Measurements from ENCODE around the gene SLC22A17. TPM values are rescaled to one million over a fixed set of nuclear protein-coding genes. Genes with fewer than 3 reads are reported as not detected.

SLC22A17 gene
- polyA plus RNA-seq, 1 donor from 2014 or later, result 182 TPM

DNA sequence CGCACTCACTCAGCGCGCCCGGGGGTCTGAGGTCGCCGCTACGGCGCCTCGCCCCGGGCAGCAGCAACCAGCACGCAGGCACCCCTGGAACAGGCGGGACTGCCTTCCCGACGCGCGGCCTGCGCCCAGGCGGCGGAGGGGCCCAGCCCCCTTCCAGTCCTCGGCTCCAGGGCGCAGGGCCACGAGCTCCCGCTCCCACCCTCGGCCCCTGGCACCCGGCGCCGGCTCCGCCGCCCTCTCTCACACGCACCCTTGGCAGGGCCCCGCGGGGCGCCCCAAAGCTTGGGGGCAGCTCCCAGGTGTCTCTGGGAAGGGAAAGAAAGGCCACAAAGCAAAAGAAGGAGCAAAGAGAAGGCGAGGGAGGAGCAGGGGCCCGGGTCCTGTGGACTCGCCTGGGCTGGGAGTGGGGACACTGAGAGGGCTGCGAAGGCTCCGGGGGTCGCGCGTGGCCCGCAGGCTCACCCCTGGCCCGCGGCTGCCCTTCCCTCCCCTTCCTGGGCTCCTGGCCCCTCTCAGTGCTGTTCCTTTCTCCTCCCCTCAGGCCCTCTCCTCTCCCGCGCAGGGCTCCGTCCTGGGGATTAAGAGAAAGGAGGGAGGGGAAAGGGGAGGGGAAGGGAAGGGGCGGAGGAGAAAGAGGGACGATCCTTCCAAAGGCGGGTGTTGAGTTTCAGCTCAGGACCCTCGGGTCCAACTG, 13.2 kb upstream of the SLC22A17 start:
- H4K20me1 ChIP-seq (ENCODE audit: insufficient read depth), result no peaks in the 10 kb centered on the region
- peak overlapping the region; percentile 21 for H3K4me3 ChIP-seq (ENCODE audit: low read length)
- TF ChIP-seq SMC3 (conservative IDR thresholded peaks at IDR 0.05; ENCODE audit: poor library complexity), result no peak
- no peak for TF ChIP-seq EP300 (conservative IDR thresholded peaks at IDR 0.05; ENCODE audit: poor library complexity, severe bottlenecking)
- no peak for TF ChIP-seq POLR2AphosphoS5 (IDR thresholded peaks at IDR 0.05)
- TF ChIP-seq MXI1 (conservative IDR thresholded peaks at IDR 0.05; ENCODE audit: poor library complexity, severe bottlenecking), result no peak
- TF ChIP-seq EZH2 (IDR thresholded peaks at IDR 0.05; ENCODE audit: borderline replicate concordance, insufficient read depth, low read length, poor library complexity, severe bottlenecking), result no peak
- H3K27ac ChIP-seq (ENCODE audit: low read length), result no peak overlapping the region
- H3F3A ChIP-seq (ENCODE audit: insufficient read depth, low read length, poor library complexity, severe bottlenecking), result no peaks in the 10 kb centered on the region
- no peak overlapping the region for H2AFZ ChIP-seq (ENCODE audit: low read depth, low read length)
- no peaks in the 10 kb centered on the region for H3K9me3 ChIP-seq (ENCODE audit: low read length)
- H3K9ac ChIP-seq (ENCODE audit: low read length), result peak overlapping the region; percentile 16
- no peaks in the 10 kb centered on the region for H3K9me2 ChIP-seq (ENCODE audit: insufficient read depth, low read length)
- H3K27me3 ChIP-seq (ENCODE audit: insufficient read depth, low read depth, low read length), result peaks cover 12% of the 10 kb centered on the region
- no peak overlapping the region for H3K4me2 ChIP-seq (ENCODE audit: low read length)
- peaks cover 25% of the 10 kb centered on the region for H3K79me2 ChIP-seq (replicated peaks; ENCODE audit: insufficient read depth, low read length)
- H3K36me3 ChIP-seq (ENCODE audit: insufficient read depth, low read length), result no peaks in the 10 kb centered on the region

DNA sequence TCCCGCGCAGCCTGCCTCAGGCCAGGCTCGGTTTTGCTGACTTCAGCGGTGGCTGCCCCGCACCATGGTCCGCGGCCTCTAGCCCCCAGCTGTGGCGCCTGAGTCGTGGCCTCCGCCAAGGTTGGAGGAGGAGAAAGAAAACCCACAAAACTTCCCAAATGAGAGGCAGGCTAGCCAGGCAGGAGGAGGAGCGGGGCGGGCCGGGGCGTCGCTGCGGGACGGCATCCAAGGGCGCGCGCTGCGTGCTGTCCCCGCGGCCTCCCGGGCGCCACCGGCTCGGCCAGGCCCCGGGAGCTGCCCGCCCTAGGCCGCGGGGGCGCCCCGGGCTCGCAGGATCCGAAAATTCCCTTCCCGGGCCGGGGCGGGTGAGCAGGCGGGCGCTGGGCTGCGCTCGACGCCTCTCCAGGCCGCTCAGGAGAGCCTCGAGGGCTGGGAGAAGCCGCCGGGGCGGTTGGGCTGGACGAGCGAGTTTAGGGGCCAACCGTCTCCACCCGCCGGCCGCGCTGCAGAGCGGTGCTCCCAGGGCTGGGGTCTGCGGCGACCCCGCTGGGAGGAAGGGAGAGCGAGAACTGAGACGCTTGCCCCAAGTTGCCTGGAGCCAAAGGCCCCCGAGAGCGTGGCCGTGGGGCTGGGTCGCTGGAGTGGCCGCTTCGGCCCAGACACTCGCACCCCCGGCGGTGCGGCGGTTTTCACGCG, 12.5 kb upstream of the SLC22A17 start, which contains the start of gene EFS:
TSS of gene EFS (minus strand) at position 137 of the 696 bp plus-strand sequence. CDS start 147 bp downstream, outside the sequence.
- no peaks in the 10 kb centered on the region for H3F3A ChIP-seq (ENCODE audit: insufficient read depth, low read length, poor library complexity, severe bottlenecking)
- TF ChIP-seq EZH2 (IDR thresholded peaks at IDR 0.05; ENCODE audit: borderline replicate concordance, insufficient read depth, low read length, poor library complexity, severe bottlenecking) (no peak), EP300 (conservative IDR thresholded peaks at IDR 0.05; ENCODE audit: poor library complexity, severe bottlenecking) (no peak), RAD21 (conservative IDR thresholded peaks at IDR 0.05) (no peak), MXI1 (conservative IDR thresholded peaks at IDR 0.05; ENCODE audit: poor library complexity, severe bottlenecking) (no peak), SMC3 (conservative IDR thresholded peaks at IDR 0.05; ENCODE audit: poor library complexity) (no peak), TAF1 (IDR thresholded peaks at IDR 0.05; ENCODE audit: low read depth) (no peak), CTCF (IDR thresholded peaks at IDR 0.05; ENCODE audit: poor library complexity, severe bottlenecking) (no peak), REST (IDR thresholded peaks at IDR 0.05; ENCODE audit: borderline replicate concordance) (no peak), POLR2AphosphoS5 (IDR thresholded peaks at IDR 0.05) (no peak)
- no peaks in the 10 kb centered on the region for H3K9me2 ChIP-seq (ENCODE audit: insufficient read depth, low read length)
- H3K27ac ChIP-seq (ENCODE audit: low read length), result peak within 1 kb of the TSS; percentile 13
- peak within 1 kb of the TSS; percentile 21 for H3K4me3 ChIP-seq (ENCODE audit: low read length)
- peak within 1 kb of the TSS; percentile 35 for H2AFZ ChIP-seq (ENCODE audit: low read depth, low read length)
- H3K79me2 ChIP-seq (replicated peaks; ENCODE audit: insufficient read depth, low read length), result peaks cover 25% of the 10 kb centered on the region
- peak within 1 kb of the TSS; percentile 39 for H3K9ac ChIP-seq (ENCODE audit: low read length)
- no peak within 1 kb of the TSS for H3K4me2 ChIP-seq (ENCODE audit: low read length)
- no peaks in the 10 kb centered on the region for H3K9me3 ChIP-seq (ENCODE audit: low read length)
- H3K27me3 ChIP-seq (ENCODE audit: insufficient read depth, low read depth, low read length), result peaks cover 12% of the 10 kb centered on the region
- H3K36me3 ChIP-seq (ENCODE audit: insufficient read depth, low read length), result no peaks in the 10 kb centered on the region
- H4K20me1 ChIP-seq (ENCODE audit: insufficient read depth), result no peaks in the 10 kb centered on the region
